ENCODE results near the gene PKP1. TPM values are rescaled to one million over a fixed set of nuclear protein-coding genes. Genes with fewer than 3 reads are reported as not detected.
"Not testable (repeated sequence)": the region's sequence is repeated elsewhere in the genome, so short reads cannot be mapped to it uniquely, and the experiment has no call there.

The PKP1 gene
- total RNA-seq (2014; rRNA removed; shearing (Covaris generic)) = not detected in 2 replicates

GRCh38 chr1:201282931-201283829 lies at the start of gene PKP1:
Gene PKP1 (plus strand): TSS chr1:201283506. CDS start chr1:201283703, 197 bp downstream.
- peaks cover 6% of the 10 kb centered on the region; the same call in 1 of the 2 replicates for H3K4me1 ChIP-seq (replicated peaks)
- no peak within 1 kb of the TSS for H3K4me3 ChIP-seq
- no peak within 1 kb of the TSS for H3K27ac ChIP-seq
- no peaks in the 10 kb centered on the region for H3K9me3 ChIP-seq (replicated peaks)
- peaks cover 12% of the 10 kb centered on the region for H3K27me3 ChIP-seq (replicated peaks)
- no peak for DNase-seq (ENCODE audit: low read depth in 1 of 2, low spot score in 2 of 2)
- H3K36me3 ChIP-seq = no peaks in the 10 kb centered on the region

- not testable (repeated sequence) for H3K4me1 ChIP-seq (replicated peaks); H3K4me3 ChIP-seq; H3K36me3 ChIP-seq; DNase-seq (ENCODE audit: low read depth in 1 of 2, low spot score in 2 of 2); H3K9me3 ChIP-seq (replicated peaks); H3K27ac ChIP-seq
- H3K27me3 ChIP-seq (replicated peaks) = peaks cover 32% of the 10 kb centered on the region
Measured at GRCh38 chr1:201239646-201240045, 43.7 kb upstream of the PKP1 start.

- no peak for DNase-seq (ENCODE audit: low read depth in 1 of 2, low spot score in 2 of 2)
- no peaks in the 10 kb centered on the region for H3K4me1 ChIP-seq (replicated peaks)
- H3K27ac ChIP-seq = no peak overlapping the region
- no peak overlapping the region for H3K4me3 ChIP-seq
- H3K9me3 ChIP-seq (replicated peaks) = no peaks in the 10 kb centered on the region
- peaks cover 34% of the 10 kb centered on the region for H3K27me3 ChIP-seq (replicated peaks)
- no peaks in the 10 kb centered on the region for H3K36me3 ChIP-seq
Measured at GRCh38 chr1:201240171-201240570, 43.1 kb upstream of the PKP1 start.

DNA sequence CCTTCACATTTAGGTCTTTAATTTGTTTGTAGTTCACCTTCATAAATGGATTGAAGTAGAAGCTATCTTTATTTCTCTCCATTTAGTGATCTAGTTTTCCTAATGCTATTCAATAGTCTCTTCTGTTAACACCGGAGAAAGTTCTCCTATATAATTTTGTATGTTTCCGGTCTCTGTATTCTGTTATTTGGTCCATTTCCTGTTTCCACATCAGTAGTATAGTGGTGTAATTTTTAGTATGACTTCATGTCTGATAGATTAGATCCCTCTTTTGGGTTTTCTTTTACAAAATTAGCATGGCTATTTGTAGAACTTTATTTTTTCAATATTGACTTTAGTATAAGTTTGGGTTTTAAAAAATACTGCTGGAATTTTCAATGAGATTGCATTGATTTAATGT lies 41.6 kb upstream of the PKP1 start:
- Histone ChIP-seq H3K4me1 (replicated peaks) (no peaks in the 10 kb centered on the region), H3K4me3 (no peak overlapping the region), H3K27ac (no peak overlapping the region), H3K27me3 (replicated peaks) (peaks cover 40% of the 10 kb centered on the region), H3K9me3 (replicated peaks) (no peaks in the 10 kb centered on the region), H3K36me3 (no peaks in the 10 kb centered on the region)
- no peak for DNase-seq (ENCODE audit: low read depth in 1 of 2, low spot score in 2 of 2)

DNA sequence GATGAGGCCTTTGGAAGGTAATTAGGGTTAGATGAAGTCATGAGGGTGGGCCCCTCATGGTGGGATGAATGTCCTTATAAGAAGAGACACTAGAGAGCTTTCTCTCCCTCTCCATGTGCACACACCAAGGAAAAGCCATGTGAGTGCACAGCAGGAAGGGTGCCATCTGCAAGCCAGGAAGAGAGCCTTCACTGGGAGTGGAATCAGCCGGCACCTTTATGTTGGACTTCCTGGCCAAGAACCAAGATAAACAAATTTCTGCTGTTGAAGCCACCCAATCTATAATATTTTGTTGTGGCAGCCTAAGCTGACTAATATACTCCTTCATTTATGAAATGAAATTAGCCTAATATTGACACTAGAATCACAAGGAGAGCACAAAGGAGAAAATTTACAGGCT lies 38.2 kb upstream of the PKP1 start:
- no peaks in the 10 kb centered on the region for H3K4me1 ChIP-seq (replicated peaks)
- peaks cover 40% of the 10 kb centered on the region for H3K27me3 ChIP-seq (replicated peaks)
- no peak overlapping the region for H3K4me3 ChIP-seq
- DNase-seq (ENCODE audit: low read depth in 1 of 2, low spot score in 2 of 2) = no peak
- H3K27ac ChIP-seq = no peak overlapping the region
- no peaks in the 10 kb centered on the region for H3K9me3 ChIP-seq (replicated peaks)
- no peaks in the 10 kb centered on the region for H3K36me3 ChIP-seq

DNA sequence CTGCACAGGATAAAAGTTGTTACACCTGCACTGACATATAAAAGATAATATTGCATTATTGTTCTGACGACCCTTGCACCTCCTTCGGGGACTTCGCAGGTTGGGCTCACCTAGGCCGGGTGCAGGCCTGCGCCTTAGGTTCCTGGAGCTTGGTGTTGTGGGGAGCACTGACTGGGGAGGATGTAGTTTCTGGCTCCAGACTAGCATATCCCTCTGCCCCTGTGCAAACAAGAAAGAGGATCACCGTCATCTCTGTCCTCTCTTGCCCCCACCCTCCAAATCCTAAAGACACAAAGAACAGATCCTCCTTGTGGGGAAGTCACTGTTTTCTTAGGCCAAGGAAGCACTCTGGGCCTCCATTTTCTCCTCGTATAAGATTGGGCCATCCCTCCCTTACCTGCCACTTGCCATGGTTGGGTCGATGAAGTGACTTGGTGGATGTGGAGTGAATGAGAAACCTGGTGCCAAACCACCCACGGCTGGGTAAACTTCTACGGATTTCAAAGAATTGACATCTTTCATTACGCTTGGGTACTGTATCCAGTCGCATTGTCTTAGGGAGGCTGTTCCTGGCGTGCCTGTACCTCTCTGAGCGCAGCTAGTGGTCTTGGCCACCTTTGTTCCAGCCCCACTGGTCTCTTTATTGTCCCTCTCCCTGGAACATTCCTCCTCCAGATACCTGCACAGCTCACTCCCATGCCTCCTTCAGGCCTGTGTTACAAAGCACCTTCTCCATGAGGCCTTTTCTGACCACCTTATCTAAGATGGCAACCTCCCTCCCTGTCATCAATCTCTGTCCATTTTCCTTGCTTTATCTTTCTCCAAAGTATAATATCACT lies 34.4 kb upstream of the PKP1 start:
- Histone ChIP-seq H3K36me3 (no peaks in the 10 kb centered on the region), H3K9me3 (replicated peaks) (no peaks in the 10 kb centered on the region), H3K4me1 (replicated peaks) (no peaks in the 10 kb centered on the region), H3K27me3 (replicated peaks) (peaks cover 14% of the 10 kb centered on the region), H3K4me3 (no peak overlapping the region), H3K27ac (no peak overlapping the region)
- DNase-seq (ENCODE audit: low read depth in 1 of 2, low spot score in 2 of 2) = no peak

- Histone ChIP-seq H3K9me3 (replicated peaks) (no peaks in the 10 kb centered on the region), H3K4me1 (replicated peaks) (no peaks in the 10 kb centered on the region), H3K27me3 (replicated peaks) (peaks cover 5% of the 10 kb centered on the region; the same call in 1 of the 2 replicates), H3K36me3 (no peaks in the 10 kb centered on the region), H3K4me3 (no peak overlapping the region), H3K27ac (no peak overlapping the region)
- DNase-seq (ENCODE audit: low read depth in 1 of 2, low spot score in 2 of 2) = peak in 1 of 2 experiments; percentile 36
Measured at GRCh38 chr1:201250326-201251011, 32.8 kb upstream of the PKP1 start.

DNA sequence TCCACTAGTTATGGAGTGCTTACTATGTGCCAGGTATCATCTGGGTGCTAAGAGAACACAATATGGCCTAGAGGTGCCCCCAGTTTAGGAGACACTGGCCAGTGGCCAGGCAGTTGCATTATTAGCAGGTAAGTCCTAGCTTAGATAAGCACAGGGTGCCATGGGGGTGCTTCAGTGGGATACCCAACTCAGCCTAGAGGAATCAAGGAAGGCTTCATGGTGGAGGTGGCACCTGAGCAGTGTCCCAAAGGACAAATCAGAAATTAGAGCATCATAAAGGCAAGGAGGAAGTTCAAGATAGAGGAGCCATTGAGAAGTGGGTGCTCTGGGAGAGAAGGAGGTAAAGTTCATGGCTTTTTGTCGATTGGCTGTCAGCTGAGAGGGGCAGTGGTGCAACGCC lies 31.9 kb upstream of the PKP1 start:
- no peaks in the 10 kb centered on the region for H3K4me1 ChIP-seq (replicated peaks)
- H3K27ac ChIP-seq = no peak overlapping the region
- H3K36me3 ChIP-seq = no peaks in the 10 kb centered on the region
- no peak for DNase-seq (ENCODE audit: low read depth in 1 of 2, low spot score in 2 of 2)
- no peak overlapping the region for H3K4me3 ChIP-seq
- no peaks in the 10 kb centered on the region for H3K9me3 ChIP-seq (replicated peaks)
- no peaks in the 10 kb centered on the region; the same call in 1 of the 2 replicates for H3K27me3 ChIP-seq (replicated peaks)

DNA sequence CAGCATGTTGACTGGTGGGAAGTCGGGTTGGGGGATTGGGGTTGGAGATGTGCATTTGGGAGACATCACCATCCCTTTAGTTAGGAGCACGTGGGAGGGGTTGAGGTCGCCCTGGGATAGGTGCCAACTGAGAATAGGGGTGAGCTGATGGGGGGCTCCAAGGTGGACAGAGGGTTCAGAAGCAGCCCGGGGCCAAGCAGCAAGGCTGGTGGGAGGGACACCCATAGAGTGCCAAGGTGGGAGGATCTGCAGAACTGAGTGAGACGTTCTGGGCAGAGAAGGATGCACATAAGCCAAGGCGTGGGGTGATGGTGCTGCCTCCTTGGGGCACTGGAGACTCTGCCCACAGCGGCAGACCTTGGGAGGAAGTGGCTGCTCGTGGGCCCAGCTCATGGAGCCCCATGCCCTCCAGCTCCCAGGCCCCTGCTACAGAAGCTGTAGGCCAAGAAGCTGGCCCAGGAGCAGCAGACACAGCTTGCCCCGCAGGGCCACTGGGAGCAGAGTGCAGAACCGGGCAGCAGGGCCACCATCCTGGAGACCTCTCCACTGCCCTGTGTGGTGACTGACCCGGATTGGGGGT lies 31.4 kb upstream of the PKP1 start:
- no peaks in the 10 kb centered on the region for H3K36me3 ChIP-seq
- H3K9me3 ChIP-seq (replicated peaks) = no peaks in the 10 kb centered on the region
- DNase-seq (ENCODE audit: low read depth in 1 of 2, low spot score in 2 of 2) = peak in 1 of 2 experiments; percentile 33
- H3K27me3 ChIP-seq (replicated peaks) = no peaks in the 10 kb centered on the region; the same call in 1 of the 2 replicates
- no peak overlapping the region for H3K27ac ChIP-seq
- no peak overlapping the region for H3K4me3 ChIP-seq
- no peaks in the 10 kb centered on the region for H3K4me1 ChIP-seq (replicated peaks)

DNA sequence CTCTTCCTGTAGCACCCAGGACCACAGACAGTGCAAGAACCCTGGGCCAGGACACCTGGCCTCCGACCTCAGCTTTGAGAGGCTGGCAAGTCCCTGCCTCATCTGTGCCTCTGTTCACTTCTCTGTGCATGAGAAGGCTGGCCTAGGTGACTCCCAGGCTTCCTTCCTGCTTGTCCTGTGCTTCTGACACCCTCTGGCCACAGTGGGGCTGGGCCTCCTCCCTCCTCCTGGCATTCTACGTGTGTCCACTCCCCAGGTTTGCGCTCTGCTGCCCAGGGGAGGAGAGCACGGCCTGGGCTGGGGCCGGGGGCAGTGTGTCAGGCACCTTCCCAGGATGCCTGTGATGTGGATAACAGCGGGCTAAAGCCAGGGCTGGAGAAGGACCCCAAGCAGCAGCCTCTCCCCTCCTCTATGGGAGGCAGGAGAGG lies 30.3 kb upstream of the PKP1 start:
- H3K4me3 ChIP-seq = no peak overlapping the region
- H3K4me1 ChIP-seq (replicated peaks) = no peaks in the 10 kb centered on the region
- H3K36me3 ChIP-seq = no peaks in the 10 kb centered on the region
- DNase-seq (ENCODE audit: low read depth in 1 of 2, low spot score in 2 of 2) = no peak
- no peak overlapping the region for H3K27ac ChIP-seq
- H3K9me3 ChIP-seq (replicated peaks) = no peaks in the 10 kb centered on the region
- H3K27me3 ChIP-seq (replicated peaks) = no peaks in the 10 kb centered on the region; the same call in 1 of the 2 replicates

DNA sequence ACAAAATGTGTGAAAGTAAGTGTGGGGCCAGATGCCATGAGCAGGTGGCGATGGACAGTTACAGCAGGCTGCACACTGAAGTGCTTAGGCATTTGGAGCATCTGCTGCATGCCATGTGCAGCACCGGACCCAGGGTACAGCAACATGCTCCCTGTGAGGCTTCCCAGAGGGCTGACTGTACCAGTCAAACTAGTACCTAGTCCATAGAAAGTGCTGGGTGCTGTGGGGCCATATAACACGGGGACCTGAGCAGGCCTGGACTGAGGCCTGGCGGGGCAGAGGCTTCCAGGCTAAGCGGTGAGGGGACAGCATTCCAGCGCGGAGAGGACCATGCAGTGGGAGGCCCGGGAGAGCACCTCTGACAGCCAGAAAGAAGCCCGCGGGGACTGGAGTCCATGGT lies 29.9 kb upstream of the PKP1 start:
- Histone ChIP-seq H3K36me3 (no peaks in the 10 kb centered on the region), H3K27ac (no peak overlapping the region), H3K9me3 (replicated peaks) (no peaks in the 10 kb centered on the region), H3K4me3 (no peak overlapping the region), H3K4me1 (replicated peaks) (no peaks in the 10 kb centered on the region), H3K27me3 (replicated peaks) (no peaks in the 10 kb centered on the region)
- peak in 1 of 2 experiments; percentile 34 for DNase-seq (ENCODE audit: low read depth in 1 of 2, low spot score in 2 of 2)

DNA sequence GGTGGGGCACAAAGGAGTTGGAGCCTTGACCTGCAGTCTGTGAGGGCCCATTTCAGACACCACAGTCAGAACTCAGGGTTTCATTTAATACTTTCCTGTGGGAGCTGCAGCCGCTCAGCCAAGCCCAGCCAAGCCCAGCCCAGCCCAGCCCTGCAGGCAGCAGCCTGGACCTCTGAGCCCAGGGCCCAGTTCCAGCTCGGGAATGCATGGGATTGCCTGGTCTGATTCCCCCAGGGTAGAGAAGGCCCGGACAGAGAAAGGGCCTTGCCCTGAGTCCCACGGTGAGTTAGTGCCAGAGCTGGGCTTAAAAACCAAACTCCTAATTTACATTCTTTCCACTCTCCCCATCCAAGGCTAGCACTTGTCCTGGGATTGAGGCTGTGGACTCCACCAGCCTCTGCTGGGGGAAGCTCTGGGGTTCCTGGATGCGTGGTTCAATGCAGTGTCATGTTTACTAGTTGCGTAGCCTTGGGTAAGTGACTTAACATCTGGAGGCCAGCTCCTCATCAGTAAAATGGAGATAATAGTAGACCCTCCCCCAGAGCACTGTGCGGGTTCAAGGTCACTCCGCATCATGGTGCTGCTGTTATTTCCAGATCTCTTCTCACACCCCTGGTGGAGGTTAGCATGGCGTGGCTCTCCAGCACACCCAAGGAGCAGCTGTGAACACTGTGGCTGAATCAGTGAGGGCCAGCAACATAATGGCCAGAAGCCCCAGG lies 29.2 kb upstream of the PKP1 start:
- no peak overlapping the region for H3K27ac ChIP-seq

More for the DNA sequence above, 29.2 kb upstream of the PKP1 start:
- no peaks in the 10 kb centered on the region for H3K36me3 ChIP-seq
- H3K4me1 ChIP-seq (replicated peaks) = no peaks in the 10 kb centered on the region
- H3K27me3 ChIP-seq (replicated peaks) = no peaks in the 10 kb centered on the region
- H3K4me3 ChIP-seq = no peak overlapping the region
- DNase-seq (ENCODE audit: low read depth in 1 of 2, low spot score in 2 of 2) = no peak
- H3K9me3 ChIP-seq (replicated peaks) = no peaks in the 10 kb centered on the region

All from SJSA1 (cell line).